Embryonic facial prominence (tissue), 1 donor: ENCODE data around the gene ZNF492.

Experiments
- DNase-seq: peaks from one replicate; pipeline ENCODE4 v3.0.0-alpha.2; 2016; ENCODE audit errors: extremely low spot score

The ZNF492 gene

DNA sequence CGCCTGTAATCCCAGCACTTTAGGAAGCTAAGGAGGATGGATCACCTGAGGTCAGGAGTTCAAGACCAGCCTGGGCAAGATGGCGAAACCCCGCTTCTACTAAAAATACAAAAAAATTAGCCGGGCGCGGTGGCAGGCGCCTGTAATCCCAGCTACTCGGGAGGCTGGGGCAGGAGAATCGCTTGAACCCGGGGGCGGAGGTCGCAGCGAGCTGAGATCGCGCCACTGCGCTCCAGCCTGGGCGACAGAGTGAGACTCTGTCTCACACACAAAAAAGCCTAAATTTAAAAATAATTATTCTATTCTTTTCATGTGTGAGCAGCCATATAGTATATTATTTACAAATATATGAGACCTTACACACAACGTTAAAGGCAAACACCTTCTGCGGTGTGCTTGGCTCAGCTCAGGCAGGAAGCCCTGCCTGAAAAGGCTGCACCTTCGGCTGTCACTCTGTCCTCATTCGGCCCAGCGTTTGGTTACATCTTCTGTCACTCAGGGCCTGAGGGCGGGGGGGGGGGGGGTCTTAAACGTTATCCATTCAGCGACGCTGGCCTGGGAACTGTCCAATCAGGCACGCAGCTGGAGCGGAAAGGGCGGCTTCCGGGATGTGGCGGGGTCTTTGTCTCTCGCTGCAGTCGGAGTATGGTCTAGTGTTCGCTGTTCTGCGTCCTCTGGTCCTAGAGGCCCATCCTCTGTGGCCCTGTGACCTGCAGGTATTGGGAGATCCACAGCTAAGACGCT, at the start of gene ZNF492:
ZNF492 (plus strand) TSS at position 619 of the 744 bp plus-strand sequence. CDS start 19,076 bp downstream, outside the sequence.
- DNase-seq, result peak; percentile 83

DNA sequence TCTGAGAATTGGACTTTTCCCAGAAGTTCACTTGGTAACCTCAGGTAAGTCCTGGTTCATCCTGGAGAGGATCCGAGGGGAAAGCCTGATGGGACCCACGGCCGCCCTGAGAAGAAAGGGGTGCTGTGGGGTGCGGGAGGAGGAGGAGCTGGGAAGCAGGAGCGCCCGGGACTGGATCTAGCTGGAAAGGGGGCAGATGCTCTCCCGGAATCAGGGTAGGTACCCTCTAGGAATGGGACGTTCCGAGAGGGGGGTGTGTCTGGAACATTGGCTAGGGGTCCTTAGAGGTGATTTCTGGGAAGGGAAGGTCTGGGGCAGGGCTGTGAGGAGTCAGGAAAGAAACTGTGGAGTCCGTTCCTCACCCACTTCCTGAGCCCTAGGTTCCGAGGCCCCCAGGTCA, 38.7 kb upstream of the ZNF492 start:
- DNase-seq, result no peak

GRCh38 chr19:22595918-22596341, 38.2 kb upstream of the ZNF492 start:
- DNase-seq, result no peak

DNA sequence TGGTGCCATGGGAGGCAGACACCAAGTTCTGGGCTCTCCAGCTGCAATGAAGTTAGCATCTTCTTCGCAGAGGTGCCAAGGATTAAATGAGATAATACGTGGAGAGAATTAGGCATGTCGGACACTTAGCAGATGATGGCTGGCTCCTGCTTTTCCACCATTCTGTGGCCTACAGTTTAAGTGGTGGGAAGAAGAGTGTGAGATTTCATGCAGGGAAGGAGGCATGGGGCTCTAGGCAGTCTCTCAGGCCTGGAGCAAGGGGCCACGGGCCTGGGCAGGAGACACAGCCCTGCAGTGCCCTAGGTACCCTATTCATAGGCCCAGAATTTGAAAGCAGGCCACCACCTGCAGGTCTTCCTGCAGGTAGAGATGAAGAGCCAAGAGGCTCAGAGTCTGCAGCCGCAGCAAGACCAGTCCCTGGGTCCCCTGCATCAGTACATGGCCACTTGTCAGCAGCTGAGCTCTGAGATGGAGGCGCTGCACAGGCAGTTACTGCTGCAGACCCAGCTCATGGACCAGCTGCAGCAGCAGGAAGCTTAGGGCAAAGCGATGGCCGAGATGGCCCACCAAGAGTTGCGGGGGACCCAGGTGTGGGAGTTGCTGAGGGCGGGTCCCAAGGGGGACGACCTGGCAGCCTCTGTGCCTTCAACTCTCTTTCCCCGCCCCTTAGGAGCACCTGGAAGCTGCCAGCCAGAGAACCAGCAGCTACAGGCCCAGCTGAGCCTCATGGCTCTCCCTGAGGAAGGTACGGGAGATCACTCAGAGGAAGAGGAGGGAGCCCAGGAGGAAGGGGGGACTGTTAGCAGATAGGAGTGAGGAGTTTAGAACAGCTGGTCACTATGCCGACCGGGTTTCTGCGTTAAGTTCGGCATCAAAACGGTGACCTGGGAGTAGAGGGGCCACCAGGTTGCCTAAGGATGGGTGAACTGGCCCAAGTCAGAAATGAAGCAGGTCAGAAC, 33.2 kb upstream of the ZNF492 start:
- DNase-seq, result no peak

DNA sequence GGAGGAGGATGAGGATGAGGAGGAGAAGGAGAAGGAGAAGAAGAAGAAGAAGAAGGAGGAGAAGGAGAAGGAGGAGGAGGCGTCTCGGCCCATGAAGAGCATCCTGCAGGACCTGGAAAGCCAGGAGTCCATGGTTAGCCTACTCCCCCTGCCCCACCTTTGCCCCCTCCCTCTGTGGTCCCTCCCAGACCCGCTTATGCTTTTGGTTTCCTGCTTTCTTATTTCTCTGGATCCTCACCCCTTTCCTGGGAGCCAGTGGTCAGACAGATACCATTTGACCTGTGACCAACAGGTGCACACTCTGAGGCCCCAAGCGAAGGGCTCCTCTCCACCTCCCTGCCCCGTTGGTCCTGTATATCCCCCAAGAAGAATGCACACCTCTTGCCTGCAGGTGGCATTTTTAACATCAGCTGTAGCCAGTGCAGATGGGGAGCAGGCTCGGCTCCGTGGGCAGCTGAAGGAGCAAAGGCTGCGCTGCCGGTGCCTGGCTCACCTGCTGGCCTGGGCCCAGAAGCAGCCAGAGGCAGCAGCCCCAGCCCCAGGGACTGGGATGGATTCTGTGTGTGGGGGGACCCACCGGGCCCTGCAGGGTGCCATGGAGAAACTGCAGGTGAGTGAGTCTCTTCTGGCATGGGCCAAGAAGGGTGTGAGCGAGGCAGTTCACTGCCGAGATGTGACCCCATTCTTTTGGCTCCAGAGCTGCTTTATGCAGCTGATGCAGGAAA, 32.1 kb upstream of the ZNF492 start:
- no peak for DNase-seq

DNA sequence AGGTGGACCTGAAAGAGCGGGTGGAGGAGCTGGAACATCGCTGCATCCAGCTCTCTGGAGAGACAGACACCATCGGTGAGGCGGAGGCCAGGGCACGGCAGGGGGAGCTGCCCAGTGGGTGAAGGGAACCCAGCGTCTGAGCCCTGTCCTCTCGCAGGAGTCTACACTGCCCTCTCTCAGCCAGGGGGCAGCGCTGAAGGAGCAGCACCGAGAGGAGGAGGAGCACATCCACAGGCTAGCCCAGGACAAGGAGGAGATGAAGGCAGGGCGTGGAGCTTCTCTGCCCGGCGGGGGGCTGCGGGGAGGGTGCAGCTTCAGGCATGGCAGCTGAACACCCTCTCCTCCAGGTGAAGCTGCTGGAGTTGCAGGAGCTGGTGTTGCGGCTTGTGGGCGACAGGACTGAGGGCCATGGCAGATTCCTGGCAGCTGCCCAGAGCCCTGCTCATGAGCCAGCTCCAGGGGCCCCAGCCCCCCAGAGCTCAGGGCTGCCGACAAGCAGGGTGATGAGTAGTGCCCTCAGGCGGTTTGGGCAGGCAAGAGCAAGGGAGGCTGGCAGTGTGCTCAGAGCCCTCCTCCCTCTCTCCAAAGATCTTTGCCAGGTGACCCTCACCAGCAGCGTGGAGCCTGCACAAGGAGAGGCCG, 31.4 kb upstream of the ZNF492 start:
- no peak for DNase-seq

DNA sequence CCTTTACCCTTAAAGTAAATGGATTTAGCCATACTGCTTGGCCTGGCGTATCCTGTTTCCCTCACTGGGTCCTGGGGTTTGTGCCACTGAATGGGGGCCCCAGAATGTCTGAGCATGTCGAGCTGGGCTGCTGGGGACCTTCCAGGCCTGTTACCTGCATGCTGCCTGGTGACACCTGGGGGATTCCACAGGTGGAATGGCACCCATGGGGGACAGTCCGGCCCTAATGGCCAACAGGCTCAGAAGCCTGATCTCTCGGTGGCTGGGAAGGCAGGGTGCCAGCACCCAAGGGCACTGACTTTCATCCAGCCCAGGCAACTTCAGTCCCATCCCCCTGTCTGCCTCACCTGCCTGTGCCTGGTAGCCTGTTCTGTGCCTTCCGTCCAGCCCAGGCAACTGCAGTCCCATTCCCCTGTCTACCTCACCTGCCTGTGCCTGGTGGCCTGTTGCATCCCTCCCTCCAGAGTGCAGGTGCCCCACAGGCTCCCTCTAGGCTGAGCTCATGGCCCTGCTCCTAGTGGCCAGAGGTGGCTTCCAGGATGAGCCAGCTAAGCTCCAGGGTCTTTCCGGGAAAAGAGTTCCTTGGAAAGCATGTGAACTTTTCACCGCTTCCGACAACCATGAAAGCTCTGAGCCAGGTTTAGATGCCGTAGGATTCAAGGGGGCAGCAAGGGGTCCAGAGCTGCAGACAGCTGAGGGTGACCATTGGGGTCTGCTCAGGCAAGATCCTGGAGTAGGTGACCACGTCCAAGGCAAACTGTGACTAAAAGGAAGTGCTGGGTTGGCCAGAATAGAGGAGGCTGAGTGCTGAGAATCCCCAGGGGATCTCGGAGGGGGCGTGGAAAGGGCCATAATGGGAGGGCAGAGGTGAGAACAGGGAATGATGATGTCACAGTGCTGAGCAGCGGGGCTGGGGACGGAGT, 30.3 kb upstream of the ZNF492 start:
- DNase-seq, result no peak

GRCh38 chr19:22604571-22605274, 29.4 kb upstream of the ZNF492 start:
- DNase-seq, result no peak

DNA sequence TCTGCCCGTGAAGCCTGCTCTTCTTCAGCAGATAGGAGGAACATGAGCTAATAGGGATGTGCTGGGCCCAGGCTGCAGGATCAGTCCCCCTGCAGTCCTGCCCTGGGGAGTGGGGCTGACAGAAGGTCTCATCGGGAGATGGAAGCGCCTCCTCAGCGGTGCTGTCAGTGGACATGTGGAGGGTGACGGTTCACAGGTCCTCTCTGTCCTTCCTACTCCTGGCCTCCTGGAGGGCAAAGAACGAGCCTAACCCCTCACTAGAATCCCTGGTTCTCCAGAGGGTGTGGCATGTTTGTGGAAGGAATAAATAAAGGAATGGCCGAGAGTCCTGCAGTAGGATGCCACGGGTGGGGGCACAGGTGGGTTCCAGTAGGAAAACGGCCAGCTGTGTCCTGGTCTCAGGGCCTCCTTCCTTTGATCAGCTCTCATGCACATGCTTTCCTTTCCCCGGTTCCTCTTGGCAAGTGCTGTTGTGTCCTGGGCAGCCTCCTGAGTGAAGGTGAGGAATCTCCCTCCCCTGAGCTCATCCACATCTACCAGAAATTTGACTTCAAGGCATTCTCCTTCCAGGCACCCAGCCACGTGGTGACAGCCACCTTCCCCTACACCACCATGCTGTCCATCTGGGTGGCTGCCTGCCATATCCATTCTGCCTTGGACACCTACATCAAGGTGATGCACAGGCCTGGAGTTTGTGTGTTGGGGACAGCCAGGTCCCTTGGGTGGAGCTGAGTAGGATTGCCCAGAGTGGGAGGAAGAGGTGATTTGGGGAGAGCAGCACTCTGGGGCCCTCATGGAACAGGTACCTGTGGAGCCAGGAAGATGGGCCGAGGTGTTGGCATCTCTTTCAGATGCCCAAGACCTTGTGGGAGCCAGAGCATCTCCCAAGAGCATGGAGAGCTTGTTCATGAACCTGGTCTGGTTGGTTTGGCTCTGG, 28.6 kb upstream of the ZNF492 start:
- no peak for DNase-seq

DNA sequence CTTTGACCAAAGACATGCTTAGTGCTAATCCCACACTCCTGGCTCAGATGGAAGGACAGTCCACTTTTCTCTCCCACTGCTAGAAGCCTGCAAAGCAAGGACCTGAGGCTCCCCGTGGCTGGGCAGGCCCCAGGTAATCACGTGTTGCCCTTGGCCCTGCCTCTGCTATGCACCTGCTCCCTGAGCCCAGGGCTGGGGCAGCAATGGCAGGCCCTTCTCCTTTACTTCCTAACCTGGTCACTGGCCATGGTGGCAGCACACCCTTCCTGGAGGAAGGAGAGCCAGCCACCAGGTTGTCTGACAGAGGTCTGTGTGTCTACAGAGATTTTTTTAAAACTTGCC, 27.9 kb upstream of the ZNF492 start:
- DNase-seq, result no peak

- DNase-seq, result no peak
These were observed 27.0 kb upstream of the ZNF492 start for GRCh38 chr19:22606954-22607652.

GRCh38 chr19:22607653-22608430, 26.3 kb upstream of the ZNF492 start:
- no peak for DNase-seq

GRCh38 chr19:22608441-22608840, 25.7 kb upstream of the ZNF492 start:
- no peak for DNase-seq

GRCh38 chr19:22609630-22610029, 24.5 kb upstream of the ZNF492 start:
- DNase-seq, result no peak

DNA sequence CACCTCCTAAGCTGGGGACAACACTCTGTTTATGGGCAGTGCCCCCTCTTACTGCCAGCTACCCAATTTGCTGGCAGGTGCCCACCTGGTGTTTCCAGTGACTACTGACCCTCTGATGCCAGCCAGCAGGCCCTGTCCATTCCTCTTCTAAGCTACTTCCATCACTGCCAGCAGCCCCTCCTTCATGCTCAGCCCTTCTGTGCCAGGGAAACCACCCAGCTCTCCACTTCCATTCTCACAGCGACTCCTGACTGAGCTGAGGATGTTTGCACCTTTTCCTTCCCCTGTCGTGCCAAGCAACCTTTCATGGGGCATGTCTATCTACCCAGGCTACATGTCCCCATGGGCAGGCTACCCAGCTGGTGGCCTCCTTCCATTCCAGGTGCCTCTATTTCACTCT, 24.0 kb upstream of the ZNF492 start:
- no peak for DNase-seq

DNA sequence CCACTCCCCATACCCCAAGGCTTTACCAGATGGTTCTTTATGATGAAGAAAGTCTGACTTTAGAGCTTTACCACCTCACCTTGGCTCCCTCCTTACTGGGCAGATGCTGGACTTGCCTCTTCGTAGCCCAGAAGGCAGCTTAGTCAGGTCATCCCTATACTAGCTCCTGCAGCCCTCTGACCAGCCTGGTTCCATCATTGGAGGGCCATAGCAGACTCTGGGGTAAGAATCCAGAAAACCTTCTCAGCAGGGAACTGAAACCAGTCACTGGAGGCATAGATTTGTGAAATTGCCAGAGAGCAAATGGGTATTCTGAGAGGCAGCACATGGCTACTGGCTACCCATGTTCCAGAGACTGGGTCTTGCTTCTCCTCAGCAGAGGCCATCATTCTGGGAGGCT, 21.8 kb upstream of the ZNF492 start:
- DNase-seq, result no peak

GRCh38 chr19:22616659-22617058, 17.5 kb upstream of the ZNF492 start:
- no peak for DNase-seq
